ENCODE data around the gene G6PD. TPM values are rescaled to one million over a fixed set of nuclear protein-coding genes. Genes with fewer than 3 reads are reported as not detected.

Gene G6PD
- total and polyA plus RNA-seq, 2 of the 8 experiments (the other 6 are each of a cell fraction or from before 2014, with no cell fraction given), result 47.3 to 55.1 TPM

DNA sequence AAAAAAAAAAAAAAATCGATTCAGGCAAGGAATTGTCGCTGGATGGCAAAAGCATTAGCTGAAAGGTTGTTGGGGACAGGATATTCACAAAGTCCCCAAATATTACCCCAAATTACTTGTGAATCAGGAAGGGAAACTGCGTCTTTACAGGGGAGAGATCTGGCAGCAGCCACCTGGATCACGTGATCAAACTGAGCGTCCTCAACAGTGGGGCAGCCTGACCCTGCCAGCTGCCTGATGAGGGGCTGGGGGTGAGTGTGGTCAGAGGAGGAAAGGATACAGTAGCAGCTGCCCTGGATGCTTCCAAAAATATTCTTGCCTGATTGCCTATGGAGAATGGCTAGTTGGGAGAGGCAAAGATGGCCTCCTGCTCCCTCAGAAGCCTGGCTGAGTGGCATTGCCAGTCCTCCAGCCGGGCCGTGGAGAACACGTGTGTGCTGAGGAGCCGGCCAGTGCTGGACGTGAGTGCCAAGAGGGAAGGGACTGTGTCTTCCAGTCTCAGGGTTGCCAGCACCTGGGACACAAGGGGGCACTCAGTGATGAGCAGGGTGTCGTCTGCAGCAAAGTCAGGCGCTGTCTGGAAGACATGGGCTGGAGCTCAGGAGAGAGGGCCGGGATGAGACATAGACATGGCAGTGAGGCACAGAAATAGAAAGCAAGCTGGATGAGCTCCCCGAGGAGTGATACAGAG lies 64.6 kb downstream of the G6PD start:
- H2BK15ac ChIP-seq (ENCODE audit: low read length), result no peak overlapping the region
- no peak overlapping the region for H2AFZ ChIP-seq (ENCODE audit: low read length)
- H3K23me2 ChIP-seq (ENCODE audit: low read depth, low read length), result peaks cover 3% of the 10 kb centered on the region; the same call in 1 of the 2 replicates
- H2AK5ac ChIP-seq (ENCODE audit: low read depth, low read length), result no peak overlapping the region
- TF ChIP-seq SRF (IDR thresholded peaks at IDR 0.05; ENCODE audit: low read depth, low read length), result no peak
- no peak for TF ChIP-seq SP2 (IDR thresholded peaks at IDR 0.05; ENCODE audit: low read length)
- no peak for TF ChIP-seq MAFK (IDR thresholded peaks at IDR 0.05; ENCODE audit: low read depth, low read length)
- no peak for TF ChIP-seq RFX5 (IDR thresholded peaks at IDR 0.05; ENCODE audit: borderline replicate concordance, low read depth, low read length)
- TF ChIP-seq JUN (IDR thresholded peaks at IDR 0.05; ENCODE audit: low read depth, low read length), result no peak
- TF ChIP-seq BCL11A (IDR thresholded peaks at IDR 0.05; ENCODE audit: low read depth in 2 of 2, low read length in 2 of 2), result no peak
- TF ChIP-seq KDM5A (IDR thresholded peaks at IDR 0.05; ENCODE audit: low read length), result no peak
- no peak for TF ChIP-seq TCF12 (IDR thresholded peaks at IDR 0.05; ENCODE audit: low read depth, low read length)
- no peak for TF ChIP-seq SP1 (IDR thresholded peaks at IDR 0.05; ENCODE audit: low read depth, low read length)
- no peak for TF ChIP-seq POLR2AphosphoS5 (IDR thresholded peaks at IDR 0.05; ENCODE audit: low read depth, low read length)
- no peak overlapping the region for H3K56ac ChIP-seq (replicated peaks; ENCODE audit: insufficient read length, low read depth, low read length)
- no peak overlapping the region for H3K14ac ChIP-seq (ENCODE audit: insufficient read length)
- FAIRE-seq (no peak), DNase-seq (ENCODE audit: low read depth in 1 of 2, low spot score in 2 of 2) (no peak)
- H2BK120ac ChIP-seq (replicated peaks; ENCODE audit: low read depth, low read length), result no peak overlapping the region
- H3K9me3 ChIP-seq (ENCODE audit: insufficient read depth in 2 of 2, low read depth in 1 of 2, low read length in 1 of 2), result no peaks in the 10 kb centered on the region
- no peak overlapping the region for H2BK12ac ChIP-seq (ENCODE audit: low read depth, low read length)
- H2BK20ac ChIP-seq (ENCODE audit: low read length), result no peak overlapping the region
- peaks cover 0 to 2% of the 10 kb centered on the region in 2 experiments for H4K20me1 ChIP-seq (replicated peaks in 1 of 2; ENCODE audit: control insufficient read depth in 1 of 2, insufficient read depth in 2 of 2, low read length in 2 of 2)
- no peaks in the 10 kb centered on the region for H3K27me3 ChIP-seq (replicated peaks in 1 of 4; ENCODE audit: control insufficient read depth in 3 of 4, extremely low read depth in 1 of 4, insufficient read depth in 3 of 4, low read length in 3 of 4)
- H3K4me2 ChIP-seq (ENCODE audit: insufficient read depth in 1 of 2, low read depth in 2 of 2, low read length in 2 of 2), result no peak overlapping the region
- ChIA-PET POLR2A (ENCODE audit: partially characterized antibody) (interaction anchor here (1.0 to 1.2 kb wide), 2 partner anchors 48 to 84 kb away, joined by 3 read pairs; partner anchors contain the start of gene RPL10), CTCF (ENCODE audit: partially characterized antibody) (interaction anchor here (0.5 to 2.1 kb wide), 6 partner anchors 21 to 108 kb away, joined by 3 to 8 read pairs (median 3); no protein-coding TSS in a partner anchor)
- H3K27ac ChIP-seq (ENCODE audit: low read depth, low read length), result no peak overlapping the region
- H2BK5ac ChIP-seq (ENCODE audit: low read depth, low read length), result no peak overlapping the region
- H3K4me1 ChIP-seq (replicated peaks in 1 of 4; ENCODE audit: control insufficient read depth in 3 of 4, insufficient read depth in 4 of 4, low read length in 3 of 4), result peaks cover 0 to 6% (median 2%) of the 10 kb centered on the region in 4 experiments; a peak in 4 of 7 replicates
- no peak overlapping the region for H4K5ac ChIP-seq (ENCODE audit: insufficient read length, low read depth, low read length)
- no peaks in the 10 kb centered on the region for H3K79me2 ChIP-seq (ENCODE audit: control insufficient read depth in 1 of 2, insufficient read depth in 2 of 2, low read length in 2 of 2)
- H4K91ac ChIP-seq (replicated peaks; ENCODE audit: insufficient read length, low read length), result no peak overlapping the region
- no peak overlapping the region for H3K9ac ChIP-seq (replicated peaks in 1 of 4; ENCODE audit: extremely low read depth in 1 of 4, low read depth in 3 of 4, low read length in 3 of 4)
- no peaks in the 10 kb centered on the region for H3K79me1 ChIP-seq (ENCODE audit: low read depth, low read length)
- no peak overlapping the region for H3K4me3 ChIP-seq (ENCODE audit: extremely low read depth in 1 of 4, insufficient read depth in 2 of 4, low read depth in 3 of 4, low read length in 4 of 4)
- H3K4ac ChIP-seq (replicated peaks; ENCODE audit: insufficient read length, low read depth, low read length), result no peak overlapping the region
- peaks cover 0 to 13% (median 0%) of the 10 kb centered on the region in 4 experiments; a peak in 2 of 8 replicates for H3K36me3 ChIP-seq (ENCODE audit: control insufficient read depth in 2 of 4, insufficient read depth in 4 of 4, low read length in 3 of 4)
- 82% methylated on average over 7 of the region's 14 CpGs; no CpG with 5 or more reads in 1 of the 2 experiments for WGBS, 2 experiments (ENCODE audit: extremely low coverage in 1 of 2, insufficient coverage in 1 of 2, insufficient read length in 1 of 2, insufficient replicate concordance in 2 of 2, low coverage in 1 of 2, low lambda C conversion rate in 2 of 2, missing lambda C conversion rate in 1 of 2)
- H4K8ac ChIP-seq (ENCODE audit: extremely low read depth, insufficient read depth, low read length), result no peak overlapping the region
- no peak overlapping the region for H3K18ac ChIP-seq (ENCODE audit: extremely low read depth, low read length)
- H3K23ac ChIP-seq (ENCODE audit: insufficient read length), result no peak overlapping the region

Data from H1 (cell line).